ENCODE measurements around the gene AP1M1.

- TF ChIP-seq CTCF (IDR thresholded peaks at IDR 0.05) (no peak), POLR2A (IDR thresholded peaks at IDR 0.05) (no peak), POLR2AphosphoS5 (IDR thresholded peaks at IDR 0.05) (no peak)
These were observed 36.7 kb upstream of the AP1M1 start for GRCh38 chr19:16160943-16161560.
